H1 (cell line): ENCODE results near the gene MOB3B. TPM values are rescaled to one million over a fixed set of nuclear protein-coding genes. Genes with fewer than 3 reads are reported as not detected.

Experiments
- CTCF ChIA-PET: fragments of 300-600 bp; sonication (Branson Sonifier 250); formaldehyde crosslinking; loops from one replicate; lab custom pipeline; 2021; ENCODE audit not compliant: partially characterized antibody; lab: Charles Lee
- POLR2A ChIA-PET: fragments of 300-600 bp; sonication (Branson Sonifier 250); formaldehyde crosslinking; loops from one replicate; lab custom pipeline; 2021; ENCODE audit warnings: inconsistent platforms; ENCODE audit not compliant: partially characterized antibody; lab: Charles Lee
- DNase-seq, 2 experiments: peaks; one replicate each; pipeline versions ENCODE4 v3.0.0 to v3.0.0-alpha.2; 2010 to 2022; ENCODE audit warnings: low spot score in 2 of 2, low read depth in 1 of 2, mixed read lengths in 1 of 2
- FAIRE-seq: peaks from 2 replicates; lab custom pipeline; 2011; peaks lifted over from hg19 to GRCh38; lab: Jason Lieb, UNC
- H2AFZ ChIP-seq: 2 replicates; pipeline ENCODE4 v1.8.1; 2012; ENCODE audit warnings: low read length, inconsistent platforms
- H2AK5ac ChIP-seq: 2 replicates; pipeline ENCODE4 v1.6.1; 2013; ENCODE audit warnings: low read depth, low read length
- H2BK120ac ChIP-seq: replicated peaks from 2 replicates; pipeline ENCODE3; 2013; ENCODE audit warnings: low read depth, low read length, inconsistent platforms
- H2BK12ac ChIP-seq: 2 replicates; pipeline ENCODE4 v1.6.1; 2013; ENCODE audit warnings: low read depth, low read length
- H2BK15ac ChIP-seq: 2 replicates; pipeline ENCODE4 v1.6.1; 2013; ENCODE audit warnings: low read length
- H2BK20ac ChIP-seq: 2 replicates; pipeline ENCODE4 v1.6.1; 2013; ENCODE audit warnings: low read length
- H2BK5ac ChIP-seq: 2 replicates; pipeline ENCODE4 v1.6.1; 2013; ENCODE audit warnings: low read depth, low read length
- H3K14ac ChIP-seq: 2 replicates; pipeline ENCODE4 v1.6.1; 2013; ENCODE audit warnings: inconsistent platforms; ENCODE audit not compliant: insufficient read length
- H3K18ac ChIP-seq: 2 replicates; pipeline ENCODE4 v1.6.1; 2013; ENCODE audit warnings: low read length; ENCODE audit errors: extremely low read depth
- H3K23ac ChIP-seq: 2 replicates; pipeline ENCODE4 v1.6.1; 2013; ENCODE audit warnings: inconsistent platforms; ENCODE audit not compliant: insufficient read length
- H3K23me2 ChIP-seq: 2 replicates; pipeline ENCODE4 v1.6.1; 2013; ENCODE audit warnings: low read depth, low read length
- H3K27ac ChIP-seq: 2 replicates; pipeline ENCODE4 v1.6.1; 2011; ENCODE audit warnings: low read depth, low read length, inconsistent platforms
- H3K27me3 ChIP-seq, 4 experiments: replicated peaks in 1 of 4; 1 replicate in 1 of 4; 2 replicates in 3 of 4; pipeline versions ENCODE4 v1.6.1 to v1.8.1; 2011 to 2013; ENCODE audit warnings: low read length in 3 of 4, mild to moderate bottlenecking in 3 of 4, inconsistent platforms in 2 of 4, mixed read lengths in 2 of 4, moderate library complexity in 1 of 4; ENCODE audit not compliant: control insufficient read depth in 3 of 4, insufficient read depth in 3 of 4; ENCODE audit errors: extremely low read depth in 1 of 4
- H3K36me3 ChIP-seq, 4 experiments: 2 replicates each; pipeline versions ENCODE4 v1.6.1 to v1.8.1; 2011 to 2013; ENCODE audit warnings: mild to moderate bottlenecking in 4 of 4, low read length in 3 of 4, moderate library complexity in 2 of 4, control low read depth in 1 of 4, inconsistent platforms in 1 of 4; ENCODE audit not compliant: insufficient read depth in 4 of 4, control insufficient read depth in 2 of 4
- H3K4ac ChIP-seq: replicated peaks from 2 replicates; pipeline ENCODE3; 2013; ENCODE audit warnings: low read length, low read depth, mixed read lengths, inconsistent platforms; ENCODE audit not compliant: insufficient read length
- H3K4me1 ChIP-seq, 4 experiments: replicated peaks in 1 of 4; 1 replicate in 1 of 4; 2 replicates in 3 of 4; pipeline versions ENCODE4 v1.6.1 to v1.8.1; 2011 to 2013; ENCODE audit warnings: low read length in 3 of 4, inconsistent platforms in 2 of 4, mixed read lengths in 1 of 4; ENCODE audit not compliant: insufficient read depth in 4 of 4, control insufficient read depth in 3 of 4
- H3K4me2 ChIP-seq, 2 experiments: 2 replicates each; pipeline versions ENCODE4 v1.6.1 to v1.8.1; 2011 to 2013; ENCODE audit warnings: low read depth in 2 of 2, low read length in 2 of 2, control low read depth in 1 of 2, inconsistent platforms in 1 of 2, mild to moderate bottlenecking in 1 of 2; ENCODE audit not compliant: insufficient read depth in 1 of 2
- H3K4me3 ChIP-seq, 4 experiments: fragments of 200-600, 300-600 bp in 1 of 4; sonication (generic), shearing (Covaris generic), sonication (Bioruptor Twin) in 1 of 4; 2 replicates each; pipeline versions ENCODE4 v1.5.1 to v1.8.1; 2011 to 2016; ENCODE audit warnings: low read length in 4 of 4, low read depth in 3 of 4, control low read depth in 2 of 4, inconsistent platforms in 2 of 4, mild to moderate bottlenecking in 2 of 4, mixed read lengths in 1 of 4, moderate library complexity in 1 of 4; ENCODE audit not compliant: insufficient read depth in 2 of 4; ENCODE audit errors: extremely low read depth in 1 of 4
- H3K56ac ChIP-seq: replicated peaks from 2 replicates; pipeline ENCODE3; 2013; ENCODE audit warnings: low read depth, mild to moderate bottlenecking, mixed read lengths, low read length, inconsistent platforms; ENCODE audit not compliant: insufficient read length
- H3K79me1 ChIP-seq: 2 replicates; pipeline ENCODE4 v1.6.1; 2013; ENCODE audit warnings: low read depth, low read length, control low read depth
- H3K79me2 ChIP-seq, 2 experiments: 2 replicates each; pipeline versions ENCODE4 v1.6.1 to v1.8.1; 2012 to 2013; ENCODE audit warnings: low read length in 2 of 2, mild to moderate bottlenecking in 2 of 2, inconsistent platforms in 1 of 2; ENCODE audit not compliant: insufficient read depth in 2 of 2, control insufficient read depth in 1 of 2
- H3K9ac ChIP-seq, 4 experiments: replicated peaks in 1 of 4; 1 replicate in 1 of 4; 2 replicates in 3 of 4; pipeline versions ENCODE4 v1.6.1 to v1.8.1; 2011 to 2013; ENCODE audit warnings: low read depth in 3 of 4, low read length in 3 of 4, control low read depth in 2 of 4, mild to moderate bottlenecking in 2 of 4, moderate library complexity in 2 of 4, inconsistent platforms in 1 of 4; ENCODE audit errors: extremely low read depth in 1 of 4
- H3K9me3 ChIP-seq, 2 experiments: 2 replicates each; pipeline versions ENCODE4 v1.6.1 to v1.8.1; 2012 to 2013; ENCODE audit warnings: mild to moderate bottlenecking in 2 of 2, moderate library complexity in 2 of 2, control low read depth in 1 of 2, inconsistent platforms in 1 of 2, low read depth in 1 of 2, low read length in 1 of 2, mixed read lengths in 1 of 2; ENCODE audit not compliant: insufficient read depth in 2 of 2
- H4K20me1 ChIP-seq, 2 experiments: replicated peaks in 1 of 2; 2 replicates each; pipeline versions ENCODE3 to v1.8.1; 2011 to 2013; ENCODE audit warnings: inconsistent platforms in 2 of 2, low read length in 2 of 2, mild to moderate bottlenecking in 1 of 2; ENCODE audit not compliant: insufficient read depth in 2 of 2, control insufficient read depth in 1 of 2
- H4K5ac ChIP-seq: 2 replicates; pipeline ENCODE4 v1.6.1; 2013; ENCODE audit warnings: low read length, low read depth, mixed read lengths, inconsistent platforms; ENCODE audit not compliant: insufficient read length
- H4K8ac ChIP-seq: 2 replicates; pipeline ENCODE4 v1.8.0; 2013; ENCODE audit warnings: mild to moderate bottlenecking, moderate library complexity, low read length, inconsistent platforms; ENCODE audit not compliant: insufficient read depth; ENCODE audit errors: extremely low read depth
- H4K91ac ChIP-seq: replicated peaks from 2 replicates; pipeline ENCODE3; 2013; ENCODE audit warnings: low read length, mixed read lengths, inconsistent platforms; ENCODE audit not compliant: insufficient read length
- CTCF ChIP-seq, 3 experiments: IDR thresholded peaks; 1 replicate in 2 of 3; 2 replicates in 1 of 3; pipeline versions ENCODE4 v1.5.1 to v1.6.1; 2011; ENCODE audit warnings: low read length in 3 of 3, mild to moderate bottlenecking in 3 of 3, inconsistent platforms in 2 of 3, low read depth in 1 of 3, moderate library complexity in 1 of 3; ENCODE audit not compliant: insufficient read depth in 1 of 3; ENCODE audit errors: control extremely low read depth in 1 of 3
- GABPA ChIP-seq: IDR thresholded peaks from 2 replicates; pipeline ENCODE4 v1.6.1; 2011; ENCODE audit warnings: mild to moderate bottlenecking, low read length, moderate library complexity, borderline replicate concordance; ENCODE audit not compliant: insufficient read depth
- SP4 ChIP-seq: IDR thresholded peaks from 2 replicates; pipeline ENCODE4 v1.6.1; 2012; ENCODE audit warnings: low read length, inconsistent platforms
- TCF12 ChIP-seq: IDR thresholded peaks from 2 replicates; pipeline ENCODE4 v1.6.1; 2011; ENCODE audit warnings: low read depth, mild to moderate bottlenecking, low read length
- WGBS, 2 experiments: shearing (Covaris generic) in 1 of 2; methylation state at CpG; one replicate each; pipeline versions ENCODE4 v1.1.6 to v1.1.7; 2013 to 2015; ENCODE audit warnings: low lambda C conversion rate in 2 of 2, mixed read lengths in 2 of 2, inconsistent platforms in 1 of 2, low coverage in 1 of 2, missing lambda C conversion rate in 1 of 2; ENCODE audit not compliant: insufficient replicate concordance in 2 of 2, insufficient coverage in 1 of 2, insufficient read length in 1 of 2; ENCODE audit errors: extremely low coverage in 1 of 2, missing lambda C conversion rate in 1 of 2; 5-methylcytosine and 5-hydroxymethylcytosine counted together
- polyA plus RNA-seq, 7 experiments: library from polyadenylated mRNA; depleted of rRNA in 3 of 7; stranded (reverse) in 5 of 7; unstranded in 2 of 7; fragments of >200 nt in 5 of 7; fragments of 200-250 nt in 2 of 7; gene quantifications; 1 replicate in 5 of 7; 2 replicates in 1 of 7; 4 replicates in 1 of 7; pipeline versions ENCODE4 v1.2.1 to v1.2.3, GENCODE V29; 2011 to 2013; ENCODE audit warnings: missing spikeins in 2 of 7, mixed read lengths in 2 of 7
- total RNA-seq: library from RNA; stranded (reverse); fragmentation: NEBNext Ultra II Directional; extraction: Animal tissue kit (Norgen Biotek cat#: 25700); gene quantifications from 2 replicates; pipeline ENCODE4 v1.2.1, GENCODE V29; 2021

MOB3B gene
- total and polyA plus RNA-seq, 2 of the 8 experiments (the other 6 are each of a cell fraction or from before 2014, with no cell fraction given) = 12.7 to 16.1 TPM

DNA sequence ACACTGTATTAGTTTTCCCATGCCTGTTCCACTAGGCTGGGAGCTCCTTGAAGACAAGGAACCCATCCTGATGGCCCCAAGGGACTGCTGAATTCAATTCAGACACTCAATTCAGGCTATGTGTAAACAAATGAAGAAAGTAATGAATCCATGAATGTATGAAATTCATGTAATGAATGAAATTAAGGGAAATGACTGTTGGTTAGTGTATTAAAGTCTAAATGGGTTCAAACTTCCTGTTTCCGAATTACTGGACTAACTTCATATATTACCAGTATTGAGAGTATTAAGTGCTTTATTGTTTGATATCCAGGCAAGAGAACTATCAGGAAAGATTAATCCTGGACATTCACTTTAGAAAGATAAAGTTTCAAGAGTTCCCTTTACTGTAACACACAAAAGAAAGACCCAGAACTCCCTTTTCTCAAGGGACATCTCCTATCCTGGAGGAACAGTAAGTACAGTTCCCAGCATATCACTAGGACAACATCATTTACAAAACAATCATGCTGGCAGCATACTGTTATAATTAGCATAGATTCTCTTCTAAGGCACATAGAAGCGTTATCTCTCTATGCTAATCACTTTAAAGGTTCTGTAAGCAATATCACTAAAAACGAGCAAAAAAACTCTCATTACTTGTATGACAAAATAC lies 34.0 kb downstream of the MOB3B start:
- peak overlapping the region; percentile 25 for H4K91ac ChIP-seq
- no peaks in the 10 kb centered on the region; a peak in 1 of 8 replicates for H3K36me3 ChIP-seq
- WGBS, 2 experiments = 58% methylated on average over 3 of the region's 3 CpGs; no CpG with 5 or more reads in 1 of the 2 experiments
- no peak overlapping the region for H2BK15ac ChIP-seq
- no peak overlapping the region for H4K8ac ChIP-seq
- H2AK5ac ChIP-seq = peak overlapping the region; percentile 91; the same call in 1 of the 2 replicates
- no peak overlapping the region for H2BK5ac ChIP-seq
- no peak overlapping the region for H4K5ac ChIP-seq
- no peak overlapping the region for H3K9ac ChIP-seq
- peaks cover 0 to 12% of the 10 kb centered on the region in 2 experiments; a peak in 1 of 4 replicates for H3K79me2 ChIP-seq
- H3K27me3 ChIP-seq = no peaks in the 10 kb centered on the region
- peaks cover 0 to 4% of the 10 kb centered on the region in 2 experiments; a peak in 1 of 4 replicates for H3K9me3 ChIP-seq
- H3K18ac ChIP-seq = no peak overlapping the region
- H2BK120ac ChIP-seq = peak overlapping the region; percentile 4
- H2BK20ac ChIP-seq = 0 out of 2 replicates have a peak overlapping the region, but pooled peaks have one; percentile 13
- H3K79me1 ChIP-seq = no peaks in the 10 kb centered on the region
- POLR2A ChIA-PET = no interaction called here
- H2AFZ ChIP-seq = no peak overlapping the region
- H3K56ac ChIP-seq = no peak overlapping the region
- CTCF ChIA-PET = interaction anchor here (1.2 kb wide), 1 partner anchor 162 kb away, joined by 3 read pairs; no protein-coding TSS in a partner anchor
- H3K14ac ChIP-seq = no peak overlapping the region
- peak overlapping the region in 1 of 2 experiments; percentile 34; a peak in 2 of 4 replicates for H3K4me2 ChIP-seq
- no peaks in the 10 kb centered on the region for H4K20me1 ChIP-seq
- H3K23ac ChIP-seq = no peak overlapping the region
- H3K4ac ChIP-seq = no peak overlapping the region
- peaks cover 0 to 22% (median 12%) of the 10 kb centered on the region in 4 experiments for H3K4me1 ChIP-seq
- H3K27ac ChIP-seq = no peak overlapping the region
- FAIRE-seq (no peak), DNase-seq (no peak)
- no peaks in the 10 kb centered on the region for H3K23me2 ChIP-seq
- H3K4me3 ChIP-seq = peak overlapping the region in 1 of 4 experiments; percentile 5; a peak in 1 of 8 replicates
- no peak overlapping the region for H2BK12ac ChIP-seq
- TF ChIP-seq GABPA (no peak), SP4 (no peak), CTCF (IDR thresholded peaks at IDR 0.05; ENCODE audit: control extremely low read depth in 1 of 3, insufficient read depth in 1 of 3, low read depth in 1 of 3, low read length in 3 of 3) (no peak), TCF12 (no peak)
